Measurements from ENCODE around the gene ASTE1.
"Not testable (repeated sequence)": the region's sequence is repeated elsewhere in the genome, so short reads cannot be mapped to it uniquely, and the experiment has no call there.

Gene ASTE1

GRCh38 chr3:131008326-131008725 is 18.3 kb downstream of the ASTE1 start:
- no peak for DNase-seq (ENCODE audit: low read depth)

- no peak for DNase-seq (ENCODE audit: low read depth)
These were observed 18.8 kb downstream of the ASTE1 start for GRCh38 chr3:131007782-131008181.

- DNase-seq (ENCODE audit: low read depth) = no peak
These were observed 19.4 kb downstream of the ASTE1 start for GRCh38 chr3:131007256-131007655.

- DNase-seq (ENCODE audit: low read depth) = no peak
These were observed 22.0 kb downstream of the ASTE1 start for GRCh38 chr3:131004603-131005002.

DNA sequence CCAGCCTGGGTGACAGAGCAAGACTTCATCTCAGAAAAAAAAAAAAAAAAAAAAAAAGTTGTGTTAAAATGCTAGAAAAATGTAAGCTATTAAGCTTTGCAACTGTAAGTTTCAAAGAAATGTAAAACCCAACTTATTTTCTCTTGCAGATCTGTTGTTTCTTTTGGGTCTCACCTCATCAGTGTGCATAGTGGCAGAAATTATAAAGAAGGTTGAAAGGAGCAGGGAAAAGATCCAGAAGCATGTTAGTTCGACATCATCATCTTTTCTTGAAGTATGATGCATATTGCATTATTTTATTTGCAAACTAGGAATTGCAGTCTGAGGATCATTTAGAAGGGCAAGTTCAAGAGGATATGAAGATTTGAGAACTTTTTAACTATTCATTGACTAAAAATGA is 25.6 kb downstream of the ASTE1 start:
- no peak for DNase-seq (ENCODE audit: low read depth)

- no peak for DNase-seq (ENCODE audit: low read depth)
These were observed 29.3 kb downstream of the ASTE1 start for GRCh38 chr3:130997289-130997688.

DNA sequence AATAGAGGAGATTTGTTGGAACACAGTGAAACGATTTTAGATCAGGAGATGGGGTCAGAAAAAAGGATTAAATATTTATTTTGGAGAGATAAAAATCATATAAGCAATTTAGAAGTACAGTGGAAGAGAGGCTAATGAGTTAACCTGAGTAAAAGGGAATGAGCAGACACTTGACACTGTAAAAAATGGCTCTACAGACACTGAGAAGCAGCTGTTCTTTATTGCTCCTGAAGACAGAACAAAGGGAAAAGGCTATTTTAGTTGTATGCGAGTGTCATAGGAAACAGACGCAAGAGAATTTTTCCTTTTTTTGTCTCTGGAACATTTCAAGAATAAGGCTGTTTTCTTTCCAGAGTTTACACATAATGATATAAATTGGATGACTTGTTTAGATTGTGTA is 34.3 kb downstream of the ASTE1 start:
- DNase-seq (ENCODE audit: low read depth) = no peak

DNA sequence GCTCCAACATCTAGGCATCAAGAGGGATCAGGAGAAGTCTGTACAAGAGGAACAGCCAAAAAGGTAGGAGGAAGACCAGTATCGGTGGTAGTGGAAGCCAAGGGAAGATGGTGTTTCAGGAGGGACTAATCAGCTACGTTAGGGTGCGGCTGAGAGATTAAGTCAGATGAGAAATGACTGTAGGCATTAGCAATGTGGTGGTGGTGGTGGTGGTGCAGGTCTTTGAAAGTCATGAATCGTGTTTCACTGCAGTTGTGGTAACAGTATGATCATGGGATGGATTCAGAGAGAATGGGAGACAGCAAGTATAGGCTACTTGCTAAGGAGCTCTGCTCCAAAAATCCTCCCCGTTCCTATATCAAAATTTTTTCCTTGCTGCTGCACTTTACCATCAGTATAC is 35.5 kb downstream of the ASTE1 start:
- DNase-seq (ENCODE audit: low read depth) = no peak

DNA sequence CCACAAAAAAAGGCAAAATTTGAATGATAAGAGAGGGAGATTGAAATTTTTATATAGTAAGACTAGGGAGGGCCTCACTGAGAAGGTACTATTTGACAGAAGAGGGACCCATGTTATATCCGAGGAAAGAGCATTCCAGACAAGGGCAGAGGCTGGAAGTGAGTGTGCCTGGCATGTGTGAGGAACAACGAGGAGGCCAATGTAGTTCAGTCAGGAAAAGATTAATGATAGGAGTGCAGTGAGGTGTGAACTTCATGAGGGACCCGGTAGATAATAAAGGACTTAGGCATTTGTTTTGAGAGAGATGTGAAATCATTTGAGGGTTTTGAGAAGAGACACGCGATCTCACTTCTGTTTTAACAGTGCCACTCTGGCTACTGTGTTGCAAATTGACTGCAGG is 36.3 kb downstream of the ASTE1 start:
- DNase-seq (ENCODE audit: low read depth) = no peak

DNA sequence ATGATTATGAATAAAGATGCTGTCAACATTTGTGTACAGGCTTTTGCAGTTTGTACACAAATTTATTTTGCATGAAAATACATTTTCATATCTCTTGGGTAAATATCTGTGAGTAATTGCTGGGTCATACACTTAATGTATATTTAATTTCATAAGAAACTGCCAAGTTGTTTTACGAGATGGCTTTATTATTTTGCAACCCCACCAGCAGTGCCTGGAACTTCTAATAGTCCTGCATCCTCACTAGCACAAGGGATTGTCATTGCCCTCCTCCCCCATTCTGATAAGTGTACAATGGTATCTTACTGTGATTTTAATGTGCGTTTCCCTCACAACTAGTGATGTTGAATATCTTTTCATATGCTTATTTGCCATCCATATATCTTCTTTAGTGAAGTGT is 45.2 kb downstream of the ASTE1 start:
- no peak for DNase-seq (ENCODE audit: low read depth)

GRCh38 chr3:130979117-130979516 is 47.5 kb downstream of the ASTE1 start:
- DNase-seq (ENCODE audit: low read depth) = no peak

DNA sequence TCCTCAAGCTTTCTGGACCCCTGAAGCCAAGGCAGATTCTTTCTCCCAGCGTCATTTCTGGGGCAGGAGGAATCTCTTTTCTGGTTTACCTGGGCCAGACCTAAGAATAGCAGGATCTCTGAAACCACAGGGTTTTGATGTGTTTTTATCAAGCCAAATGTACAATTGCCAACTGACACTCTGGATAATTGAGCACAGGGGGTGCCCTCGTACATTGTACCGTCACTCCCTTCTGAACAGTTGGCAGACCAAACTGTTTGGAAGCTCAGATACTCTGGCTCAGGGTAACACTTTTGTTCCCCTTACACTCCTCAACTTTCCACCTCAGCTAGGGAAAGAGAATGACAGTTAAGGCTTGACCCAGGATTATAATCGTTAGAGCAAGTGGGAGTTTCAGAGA is 49.9 kb downstream of the ASTE1 start:
- DNase-seq (ENCODE audit: low read depth) = no peak

- DNase-seq (ENCODE audit: low read depth) = no peak
These were observed 51.4 kb downstream of the ASTE1 start for GRCh38 chr3:130975251-130975650.

DNA sequence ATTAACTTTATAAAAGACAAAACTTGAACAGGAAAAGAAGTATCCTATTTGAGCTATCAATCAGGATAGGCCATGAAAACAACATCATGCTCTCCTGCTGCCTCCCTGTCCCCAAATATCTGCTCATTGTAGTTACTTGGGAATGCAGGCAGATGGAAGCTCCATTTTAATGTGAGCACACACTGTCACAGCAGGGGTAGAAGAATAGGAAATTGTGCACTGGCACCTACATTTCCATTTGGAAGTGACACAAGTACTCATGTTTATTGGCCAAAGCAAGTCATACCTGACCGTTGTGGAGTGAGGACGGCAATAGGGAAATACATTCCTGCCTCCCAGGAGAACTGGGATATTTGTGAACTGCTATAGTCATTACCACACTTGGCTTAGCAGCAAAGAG is 52.4 kb downstream of the ASTE1 start:
- DNase-seq (ENCODE audit: low read depth) = no peak

- DNase-seq (ENCODE audit: low read depth) = no peak
These were observed 53.2 kb downstream of the ASTE1 start for GRCh38 chr3:130973406-130973805.

DNA sequence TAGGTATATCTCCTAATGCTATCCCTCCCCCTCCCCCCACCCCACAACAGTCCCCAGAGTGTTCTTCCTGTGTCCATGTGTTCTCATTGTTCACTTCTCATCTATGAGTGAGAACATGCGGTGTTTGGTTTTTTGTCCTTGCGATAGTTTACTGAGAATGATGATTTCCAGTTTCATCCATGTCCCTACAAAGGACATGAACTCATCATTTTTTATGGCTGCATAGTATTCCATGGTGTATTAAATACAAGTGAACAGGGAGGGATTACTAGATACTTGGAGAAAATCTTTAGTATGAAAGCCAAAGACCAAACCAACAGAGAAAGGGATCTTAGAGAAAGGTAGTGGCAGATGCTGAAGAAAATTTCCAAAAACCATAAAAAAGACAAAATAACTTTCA is 54.0 kb downstream of the ASTE1 start:
- not testable (repeated sequence) for DNase-seq (ENCODE audit: low read depth)

DNA sequence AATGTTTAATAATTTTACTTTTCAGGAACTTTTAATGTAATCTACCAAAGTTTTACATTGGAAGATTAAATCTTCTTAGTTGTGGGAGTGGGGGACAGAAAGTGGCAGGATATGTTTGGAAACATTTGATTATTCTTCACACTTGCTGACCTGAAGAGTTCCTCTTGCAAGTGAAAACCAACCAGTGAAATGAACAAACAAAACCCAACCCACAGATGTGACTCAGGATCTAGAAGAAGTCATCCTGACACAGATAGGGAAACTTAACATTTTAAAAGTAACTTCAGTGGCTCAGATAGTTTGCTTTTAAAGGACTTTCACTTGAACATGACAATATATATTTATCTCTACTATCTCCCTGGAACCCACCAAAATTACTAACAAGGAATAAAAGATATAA is 55.4 kb downstream of the ASTE1 start:
- no peak for DNase-seq (ENCODE audit: low read depth)

GRCh38 chr3:130969621-130970020 is 57.0 kb downstream of the ASTE1 start:
- no peak for DNase-seq (ENCODE audit: low read depth)

- no peak for DNase-seq (ENCODE audit: low read depth)
These were observed 58.4 kb downstream of the ASTE1 start for GRCh38 chr3:130968221-130968620.

- no peak for DNase-seq (ENCODE audit: low read depth)
These were observed 59.3 kb downstream of the ASTE1 start for GRCh38 chr3:130967281-130967680.

DNA sequence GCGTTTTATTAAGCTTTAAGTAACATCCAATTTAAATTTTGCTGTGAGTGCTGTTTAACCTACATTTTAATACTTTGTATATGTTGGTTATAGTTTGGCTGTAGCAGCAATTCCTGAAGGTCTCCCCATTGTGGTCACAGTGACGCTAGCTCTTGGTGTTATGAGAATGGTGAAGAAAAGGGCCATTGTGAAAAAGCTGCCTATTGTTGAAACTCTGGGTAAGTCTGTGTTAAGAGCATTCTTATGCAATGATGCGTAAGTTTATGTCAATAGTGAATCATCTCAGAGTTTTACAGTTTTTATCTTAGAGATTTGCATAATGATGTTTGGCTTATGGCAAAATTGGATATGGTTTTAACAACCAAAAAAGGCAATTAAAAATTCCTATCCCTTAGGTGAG is 62.7 kb downstream of the ASTE1 start:
- DNase-seq (ENCODE audit: low read depth) = no peak
